ENCODE measurements around the gene CYP2J2.
A peak's percentile ranks its signal among the peaks of the same experiment; 100 is the strongest.
"Not testable (repeated sequence)": the region's sequence is repeated elsewhere in the genome, so short reads cannot be mapped to it uniquely, and the experiment has no call there.

CYP2J2 gene

GRCh38 chr1:59926381-59927123 lies at the start of gene CYP2J2:
CYP2J2 (minus strand) TSS chr1:59926773; CDS start chr1:59926746, 27 bp downstream.
- DNase-seq, result peak; percentile 26

GRCh38 chr1:59973719-59974118 lies 47.1 kb upstream of the CYP2J2 start:
- no peak for DNase-seq

GRCh38 chr1:59972216-59972927 lies 45.8 kb upstream of the CYP2J2 start:
- DNase-seq, result peak; percentile 94

- peak; percentile 41 for DNase-seq
Observed at GRCh38 chr1:59971464-59971911, 44.9 kb upstream of the CYP2J2 start.

- not testable (repeated sequence) for DNase-seq
Observed at GRCh38 chr1:59969542-59970175, 43.1 kb upstream of the CYP2J2 start.

- DNase-seq, result not testable (repeated sequence)
Observed at GRCh38 chr1:59968746-59969145, 42.2 kb upstream of the CYP2J2 start.

- DNase-seq, result no peak
Observed at GRCh38 chr1:59967780-59968179, 41.2 kb upstream of the CYP2J2 start.

GRCh38 chr1:59967141-59967697 lies 40.6 kb upstream of the CYP2J2 start:
- peak; percentile 58 for DNase-seq

GRCh38 chr1:59952065-59952464 lies 25.5 kb upstream of the CYP2J2 start:
- no peak for DNase-seq

- DNase-seq, result no peak
Observed at GRCh38 chr1:59949648-59950047, 23.1 kb upstream of the CYP2J2 start.

GRCh38 chr1:59948990-59949389 lies 22.4 kb upstream of the CYP2J2 start:
- no peak for DNase-seq

GRCh38 chr1:59947047-59947938 lies 20.7 kb upstream of the CYP2J2 start:
- peak; percentile 22 for DNase-seq

- DNase-seq, result no peak
Observed at GRCh38 chr1:59945790-59946189, 19.2 kb upstream of the CYP2J2 start.

- DNase-seq, result no peak
Observed at GRCh38 chr1:59939393-59939792, 12.8 kb upstream of the CYP2J2 start.

- DNase-seq, result no peak
Observed at GRCh38 chr1:59937636-59938210, 11.2 kb upstream of the CYP2J2 start.

GRCh38 chr1:59936358-59936821 lies 9.8 kb upstream of the CYP2J2 start:
- DNase-seq, result no peak

- no peak for DNase-seq
Observed at GRCh38 chr1:59928996-59929395, 2.4 kb upstream of the CYP2J2 start.

- DNase-seq, result peak; percentile 26
Observed at GRCh38 chr1:59927213-59927612, 640 bp upstream of the CYP2J2 start.

- DNase-seq, result no peak
Observed at GRCh38 chr1:59924653-59925052, 1.9 kb downstream of the CYP2J2 start.

- DNase-seq, result not testable (repeated sequence)
Observed at GRCh38 chr1:59921258-59921899, 5.2 kb downstream of the CYP2J2 start.

- no peak for DNase-seq
Observed at GRCh38 chr1:59919746-59920145, 6.8 kb downstream of the CYP2J2 start.
